Liver (tissue), 3 donors: Measurements from ENCODE around the gene KCNMA1.

ENCODE experiments used
- HNF4G ChIP-seq: IDR thresholded peaks from 2 replicates; pipeline ENCODE4 v1.6.1; 2016; ENCODE audit warnings: antibody characterized with exemption
- JUND ChIP-seq, 2 donors: IDR thresholded peaks; 2 replicates each; pipeline ENCODE4 v1.6.1; 2016; ENCODE audit warnings: antibody characterized with exemption in 2 of 2
- SP1 ChIP-seq: IDR thresholded peaks from 2 replicates; pipeline ENCODE4 v1.6.1; 2018; ENCODE audit warnings: antibody characterized with exemption, mild to moderate bottlenecking
- YY1 ChIP-seq: IDR thresholded peaks from 2 replicates; pipeline ENCODE4 v1.6.1; 2016; ENCODE audit warnings: antibody characterized with exemption, mild to moderate bottlenecking
- TF ChIP-seq, protein P1 (sequence below): fragments of 150-350 bp; IDR thresholded peaks from 2 replicates; pipeline ENCODE4 v1.5.1; 2017; ENCODE audit warnings: improper control_type of control experiment, low read depth, low read length; ENCODE audit not compliant: missing input control
- TF ChIP-seq, protein P2 (sequence below): IDR thresholded peaks from 2 replicates; pipeline ENCODE4 v1.6.1; 2016; ENCODE audit warnings: antibody characterized with exemption
- TF ChIP-seq, protein P3 (sequence below): IDR thresholded peaks from 2 replicates; pipeline ENCODE4 v1.6.1; 2016; ENCODE audit warnings: antibody characterized with exemption
- donor health status: healthy.
- donor health status: healthy.

DNA sequence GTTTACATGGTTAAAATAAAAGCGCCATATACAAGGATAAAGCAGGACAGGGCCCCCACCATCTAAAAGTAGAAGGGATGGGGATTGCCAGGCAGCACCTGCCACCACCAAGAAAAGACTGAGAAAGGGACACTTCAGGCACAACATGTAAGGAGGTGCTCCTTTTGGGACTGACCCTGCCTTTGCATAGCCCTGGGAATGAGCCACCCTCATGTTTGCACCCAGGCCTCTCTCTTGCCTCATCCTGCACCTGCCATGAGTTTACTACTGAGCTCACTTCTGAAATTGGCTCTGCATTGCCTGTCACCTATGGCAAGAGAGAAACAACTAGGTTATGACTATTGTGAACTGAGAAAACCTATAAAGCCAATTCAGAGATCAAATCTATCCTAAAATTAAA, 489.7 kb downstream of the KCNMA1 start:
- TF ChIP-seq, protein P1, sequence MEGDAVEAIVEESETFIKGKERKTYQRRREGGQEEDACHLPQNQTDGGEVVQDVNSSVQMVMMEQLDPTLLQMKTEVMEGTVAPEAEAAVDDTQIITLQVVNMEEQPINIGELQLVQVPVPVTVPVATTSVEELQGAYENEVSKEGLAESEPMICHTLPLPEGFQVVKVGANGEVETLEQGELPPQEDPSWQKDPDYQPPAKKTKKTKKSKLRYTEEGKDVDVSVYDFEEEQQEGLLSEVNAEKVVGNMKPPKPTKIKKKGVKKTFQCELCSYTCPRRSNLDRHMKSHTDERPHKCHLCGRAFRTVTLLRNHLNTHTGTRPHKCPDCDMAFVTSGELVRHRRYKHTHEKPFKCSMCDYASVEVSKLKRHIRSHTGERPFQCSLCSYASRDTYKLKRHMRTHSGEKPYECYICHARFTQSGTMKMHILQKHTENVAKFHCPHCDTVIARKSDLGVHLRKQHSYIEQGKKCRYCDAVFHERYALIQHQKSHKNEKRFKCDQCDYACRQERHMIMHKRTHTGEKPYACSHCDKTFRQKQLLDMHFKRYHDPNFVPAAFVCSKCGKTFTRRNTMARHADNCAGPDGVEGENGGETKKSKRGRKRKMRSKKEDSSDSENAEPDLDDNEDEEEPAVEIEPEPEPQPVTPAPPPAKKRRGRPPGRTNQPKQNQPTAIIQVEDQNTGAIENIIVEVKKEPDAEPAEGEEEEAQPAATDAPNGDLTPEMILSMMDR, result no peak
- TF ChIP-seq YY1, result no peak
- no peak for TF ChIP-seq JUND (IDR thresholded peaks at IDR 0.05)
- no peak for TF ChIP-seq HNF4G
- no peak for TF ChIP-seq SP1
- TF ChIP-seq, protein P2, sequence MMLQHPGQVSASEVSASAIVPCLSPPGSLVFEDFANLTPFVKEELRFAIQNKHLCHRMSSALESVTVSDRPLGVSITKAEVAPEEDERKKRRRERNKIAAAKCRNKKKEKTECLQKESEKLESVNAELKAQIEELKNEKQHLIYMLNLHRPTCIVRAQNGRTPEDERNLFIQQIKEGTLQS, result no peak
- TF ChIP-seq, protein P3, sequence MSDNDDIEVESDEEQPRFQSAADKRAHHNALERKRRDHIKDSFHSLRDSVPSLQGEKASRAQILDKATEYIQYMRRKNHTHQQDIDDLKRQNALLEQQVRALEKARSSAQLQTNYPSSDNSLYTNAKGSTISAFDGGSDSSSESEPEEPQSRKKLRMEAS, result no peak
